ENCODE data around the gene CCT2.

CCT2 gene

GRCh38 chr12:69585189-69586062, at the start of gene CCT2:
CCT2 (plus strand) TSS chr12:69585459; CDS start chr12:69585522, 63 bp downstream.
- peaks cover 0 to 10% (median 5%) of the 10 kb centered on the region in 5 donors for H3K4me1 ChIP-seq (ENCODE audit: control insufficient read depth in 5 of 5, insufficient read depth in 5 of 5, low read length in 5 of 5)
- H3K27ac ChIP-seq (ENCODE audit: low read depth, low read length) = peak within 1 kb of the TSS; percentile 99
- H3K4me3 ChIP-seq (ENCODE audit: low read depth in 1 of 5, low read length in 5 of 5) = peak within 1 kb of the TSS; percentile 94 to 100 (median 98)
- peak within 1 kb of the TSS; percentile 88 to 99 (median 98) for H3K9ac ChIP-seq (ENCODE audit: low read length in 5 of 5)
- H3K9me3 ChIP-seq (ENCODE audit: control insufficient read depth in 5 of 5, low read length in 5 of 5) = no peaks in the 10 kb centered on the region
- H3K36me3 ChIP-seq (ENCODE audit: control insufficient read depth in 5 of 5, insufficient read depth in 5 of 5, low read length in 5 of 5) = peaks cover 24 to 37% (median 31%) of the 10 kb centered on the region in 5 donors
- H3K27me3 ChIP-seq (ENCODE audit: control insufficient read depth in 5 of 5, insufficient read depth in 4 of 5, low read length in 5 of 5) = no peaks in the 10 kb centered on the region

DNA sequence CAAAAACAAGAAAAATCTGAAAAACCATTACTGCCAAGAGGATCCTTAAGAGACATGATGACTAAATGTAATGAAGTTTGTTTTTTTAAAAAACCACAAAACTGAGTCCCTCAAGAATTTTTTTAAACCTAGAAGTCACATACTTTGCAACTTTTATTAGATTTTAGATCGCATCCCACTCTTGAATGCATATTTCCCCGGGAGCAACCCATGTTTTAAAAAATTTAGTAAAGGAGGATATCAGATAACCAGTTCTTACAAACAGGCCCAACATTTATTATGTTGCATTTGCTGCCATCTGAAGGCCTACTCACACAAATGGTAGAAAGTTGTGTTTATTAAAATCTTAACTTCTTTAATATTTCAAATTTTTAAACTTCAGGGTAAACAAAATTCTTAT, 44.3 kb upstream of the CCT2 start:
- Histone ChIP-seq H3K27me3 (ENCODE audit: control insufficient read depth in 5 of 5, insufficient read depth in 4 of 5, low read length in 5 of 5) (no peaks in the 10 kb centered on the region), H3K9ac (ENCODE audit: low read length in 5 of 5) (no peak overlapping the region), H3K9me3 (ENCODE audit: control insufficient read depth in 5 of 5, low read length in 5 of 5) (peaks cover 0 to 5% (median 2%) of the 10 kb centered on the region in 5 donors), H3K36me3 (ENCODE audit: control insufficient read depth in 5 of 5, insufficient read depth in 5 of 5, low read length in 5 of 5) (peaks cover 0 to 5% (median 2%) of the 10 kb centered on the region in 5 donors), H3K4me1 (ENCODE audit: control insufficient read depth in 5 of 5, insufficient read depth in 5 of 5, low read length in 5 of 5) (no peaks in the 10 kb centered on the region), H3K27ac (ENCODE audit: low read depth, low read length) (no peak overlapping the region), H3K4me3 (ENCODE audit: low read depth in 1 of 5, low read length in 5 of 5) (no peak overlapping the region)

GRCh38 chr12:69544087-69544486, 41.2 kb upstream of the CCT2 start:
- no peaks in the 10 kb centered on the region for H3K4me1 ChIP-seq (ENCODE audit: control insufficient read depth in 5 of 5, insufficient read depth in 5 of 5, low read length in 5 of 5)
- no peak overlapping the region for H3K9ac ChIP-seq (ENCODE audit: low read length in 5 of 5)
- peaks cover 0 to 5% (median 0%) of the 10 kb centered on the region in 5 donors for H3K36me3 ChIP-seq (ENCODE audit: control insufficient read depth in 5 of 5, insufficient read depth in 5 of 5, low read length in 5 of 5)
- H3K4me3 ChIP-seq (ENCODE audit: low read depth in 1 of 5, low read length in 5 of 5) = no peak overlapping the region
- H3K27me3 ChIP-seq (ENCODE audit: control insufficient read depth in 5 of 5, insufficient read depth in 4 of 5, low read length in 5 of 5) = no peaks in the 10 kb centered on the region
- H3K9me3 ChIP-seq (ENCODE audit: control insufficient read depth in 5 of 5, low read length in 5 of 5) = peaks cover 0 to 5% (median 2%) of the 10 kb centered on the region in 5 donors
- no peak overlapping the region for H3K27ac ChIP-seq (ENCODE audit: low read depth, low read length)

DNA sequence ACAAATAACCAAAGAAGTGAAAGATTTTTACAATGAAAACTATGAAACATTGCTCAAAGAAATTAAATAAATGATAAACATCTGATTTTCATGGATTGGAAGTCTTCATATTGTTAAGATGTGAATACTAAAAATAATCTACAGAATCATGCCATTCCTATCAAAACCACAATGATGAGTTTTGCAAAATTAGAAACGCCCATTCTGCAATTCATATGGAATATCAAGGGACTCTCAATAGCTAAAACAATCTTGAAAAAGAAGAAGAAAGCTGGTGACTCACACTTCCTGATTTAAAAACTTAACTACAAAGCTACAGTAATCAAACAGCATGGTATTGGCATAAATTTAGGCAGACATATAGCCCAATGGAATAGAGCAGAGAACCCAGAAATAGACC, 40.2 kb upstream of the CCT2 start:
- Histone ChIP-seq H3K4me3 (ENCODE audit: low read depth in 1 of 5, low read length in 5 of 5) (no peak overlapping the region), H3K36me3 (ENCODE audit: control insufficient read depth in 5 of 5, insufficient read depth in 5 of 5, low read length in 5 of 5) (peaks cover 0 to 5% (median 3%) of the 10 kb centered on the region in 5 donors), H3K27ac (ENCODE audit: low read depth, low read length) (no peak overlapping the region), H3K9me3 (ENCODE audit: control insufficient read depth in 5 of 5, low read length in 5 of 5) (peaks cover 0 to 5% (median 2%) of the 10 kb centered on the region in 5 donors), H3K9ac (ENCODE audit: low read length in 5 of 5) (no peak overlapping the region), H3K4me1 (ENCODE audit: control insufficient read depth in 5 of 5, insufficient read depth in 5 of 5, low read length in 5 of 5) (no peaks in the 10 kb centered on the region), H3K27me3 (ENCODE audit: control insufficient read depth in 5 of 5, insufficient read depth in 4 of 5, low read length in 5 of 5) (no peaks in the 10 kb centered on the region)

DNA sequence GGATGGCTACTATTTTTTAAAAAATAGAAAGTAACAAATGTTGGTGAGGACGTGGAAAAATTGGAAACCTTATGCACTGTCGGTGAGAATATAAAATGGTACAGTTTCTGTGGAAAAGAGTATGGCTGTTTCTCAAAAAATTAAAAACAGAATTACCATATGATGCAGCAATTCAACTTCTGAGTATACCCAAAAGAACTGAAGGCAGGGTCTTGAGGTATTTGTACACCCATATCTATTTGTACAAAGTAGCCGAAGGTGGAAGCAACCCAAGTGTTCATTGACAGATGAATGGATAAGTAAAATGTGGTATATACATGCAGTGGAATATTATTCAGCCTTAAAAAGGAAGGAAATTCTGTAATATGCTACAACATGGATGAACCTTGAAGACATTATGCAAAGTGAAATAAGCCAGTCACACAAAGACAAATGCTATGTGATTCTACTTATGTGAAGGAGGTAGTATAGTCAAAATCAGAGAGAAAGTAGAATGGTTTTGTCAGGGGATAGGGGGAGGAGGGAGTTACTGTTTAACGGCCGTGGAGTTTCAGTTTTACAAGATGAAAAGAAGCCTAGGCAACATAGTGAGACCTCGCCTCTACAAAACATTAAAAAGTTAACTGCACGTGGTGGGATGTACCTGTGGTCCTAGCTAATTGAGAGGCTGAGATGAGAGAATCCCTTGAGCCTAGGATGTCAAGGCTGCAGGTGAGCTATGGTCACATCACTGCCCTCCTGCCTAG, 38.4 kb upstream of the CCT2 start:
- Histone ChIP-seq H3K4me3 (ENCODE audit: low read depth in 1 of 5, low read length in 5 of 5) (no peak overlapping the region), H3K9me3 (ENCODE audit: control insufficient read depth in 5 of 5, low read length in 5 of 5) (peaks cover 0 to 5% (median 2%) of the 10 kb centered on the region in 5 donors), H3K9ac (ENCODE audit: low read length in 5 of 5) (no peak overlapping the region), H3K36me3 (ENCODE audit: control insufficient read depth in 5 of 5, insufficient read depth in 5 of 5, low read length in 5 of 5) (peaks cover 0 to 5% (median 3%) of the 10 kb centered on the region in 5 donors), H3K27ac (ENCODE audit: low read depth, low read length) (no peak overlapping the region), H3K4me1 (ENCODE audit: control insufficient read depth in 5 of 5, insufficient read depth in 5 of 5, low read length in 5 of 5) (no peaks in the 10 kb centered on the region), H3K27me3 (ENCODE audit: control insufficient read depth in 5 of 5, insufficient read depth in 4 of 5, low read length in 5 of 5) (no peaks in the 10 kb centered on the region)

- H3K27ac ChIP-seq (ENCODE audit: low read depth, low read length) = no peak overlapping the region
- H3K27me3 ChIP-seq (ENCODE audit: control insufficient read depth in 5 of 5, insufficient read depth in 4 of 5, low read length in 5 of 5) = no peaks in the 10 kb centered on the region
- peaks cover 0 to 4% (median 0%) of the 10 kb centered on the region in 5 donors for H3K36me3 ChIP-seq (ENCODE audit: control insufficient read depth in 5 of 5, insufficient read depth in 5 of 5, low read length in 5 of 5)
- no peak overlapping the region for H3K4me3 ChIP-seq (ENCODE audit: low read depth in 1 of 5, low read length in 5 of 5)
- peaks cover 0 to 5% (median 0%) of the 10 kb centered on the region in 5 donors for H3K9me3 ChIP-seq (ENCODE audit: control insufficient read depth in 5 of 5, low read length in 5 of 5)
- H3K4me1 ChIP-seq (ENCODE audit: control insufficient read depth in 5 of 5, insufficient read depth in 5 of 5, low read length in 5 of 5) = no peaks in the 10 kb centered on the region
- H3K9ac ChIP-seq (ENCODE audit: low read length in 5 of 5) = no peak overlapping the region
Measured at GRCh38 chr12:69548687-69549086, 36.6 kb upstream of the CCT2 start.

DNA sequence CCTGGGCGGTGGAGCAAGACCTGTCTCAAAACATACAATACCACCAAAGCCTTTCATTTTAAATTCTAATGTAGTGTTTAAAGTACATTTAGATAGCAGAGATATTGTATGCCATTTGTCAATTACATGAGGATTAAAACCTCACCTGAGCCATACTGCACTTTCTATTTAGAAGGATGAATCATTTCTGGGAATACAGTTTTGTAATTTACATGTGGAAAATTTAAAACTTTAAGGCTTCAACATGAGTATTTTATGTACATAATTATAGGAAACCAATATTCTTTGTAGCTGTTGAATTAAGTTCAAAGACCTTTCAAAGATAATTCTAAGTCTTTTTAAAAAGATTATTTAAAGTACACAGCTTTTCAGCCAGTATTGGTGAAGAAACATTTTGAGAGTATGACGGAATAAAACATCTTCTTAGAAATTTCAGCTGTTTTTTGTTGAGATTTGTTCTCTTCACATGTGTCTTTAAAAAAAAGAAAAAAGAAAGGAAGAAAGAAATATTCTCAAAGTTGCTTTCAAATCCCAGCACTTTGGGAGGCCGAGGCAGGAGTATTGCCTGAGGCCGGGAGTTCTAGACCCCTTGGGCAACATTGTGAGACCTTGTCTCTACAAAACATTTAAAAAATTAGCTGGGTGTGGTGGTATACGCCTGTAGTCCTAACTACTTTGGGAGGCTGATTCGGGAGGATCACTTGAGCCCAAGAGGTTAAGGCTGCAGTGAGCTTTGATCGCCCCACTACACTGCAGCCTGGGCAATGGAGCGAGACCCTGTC, 34.5 kb upstream of the CCT2 start:
- Histone ChIP-seq H3K9me3 (ENCODE audit: control insufficient read depth in 5 of 5, low read length in 5 of 5) (no peaks in the 10 kb centered on the region), H3K27me3 (ENCODE audit: control insufficient read depth in 5 of 5, insufficient read depth in 4 of 5, low read length in 5 of 5) (no peaks in the 10 kb centered on the region), H3K4me3 (ENCODE audit: low read depth in 1 of 5, low read length in 5 of 5) (no peak overlapping the region), H3K9ac (ENCODE audit: low read length in 5 of 5) (no peak overlapping the region), H3K36me3 (ENCODE audit: control insufficient read depth in 5 of 5, insufficient read depth in 5 of 5, low read length in 5 of 5) (peaks cover 0 to 4% (median 0%) of the 10 kb centered on the region in 5 donors), H3K4me1 (ENCODE audit: control insufficient read depth in 5 of 5, insufficient read depth in 5 of 5, low read length in 5 of 5) (no peaks in the 10 kb centered on the region), H3K27ac (ENCODE audit: low read depth, low read length) (no peak overlapping the region)

DNA sequence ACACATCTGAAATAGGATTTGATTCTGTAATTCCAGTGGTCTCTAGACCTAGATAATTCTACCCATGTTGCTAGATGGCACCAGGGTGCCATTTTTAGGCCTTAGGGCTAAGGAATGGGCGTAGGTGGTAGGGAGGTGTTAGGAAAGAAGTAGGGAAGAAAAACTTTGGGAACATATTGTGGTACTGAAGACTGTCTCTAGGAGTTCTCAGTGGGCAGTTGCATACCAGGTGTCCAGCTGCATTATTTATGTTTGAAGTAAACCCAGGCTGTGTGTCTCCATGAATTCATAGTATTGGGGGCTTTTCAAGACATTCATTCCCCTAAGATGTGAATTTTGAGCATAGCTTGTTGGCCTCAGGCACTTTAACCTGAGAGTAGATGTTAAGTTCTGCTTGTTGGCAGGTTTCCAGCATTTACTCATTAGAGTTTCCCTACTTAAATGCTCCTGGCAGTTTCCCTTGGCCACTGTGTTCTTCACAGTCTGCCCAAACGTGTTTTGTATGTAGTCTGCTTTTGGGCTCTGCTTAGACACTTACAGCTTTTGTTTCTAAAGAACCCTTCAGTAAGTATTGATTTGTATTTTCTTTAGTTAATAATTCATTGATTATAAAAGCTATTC, 31.5 kb upstream of the CCT2 start:
- H3K27me3 ChIP-seq (ENCODE audit: control insufficient read depth in 5 of 5, insufficient read depth in 4 of 5, low read length in 5 of 5) = no peaks in the 10 kb centered on the region
- H3K9me3 ChIP-seq (ENCODE audit: control insufficient read depth in 5 of 5, low read length in 5 of 5) = no peaks in the 10 kb centered on the region
- no peaks in the 10 kb centered on the region for H3K4me1 ChIP-seq (ENCODE audit: control insufficient read depth in 5 of 5, insufficient read depth in 5 of 5, low read length in 5 of 5)
- H3K9ac ChIP-seq (ENCODE audit: low read length in 5 of 5) = no peak overlapping the region
- no peak overlapping the region for H3K27ac ChIP-seq (ENCODE audit: low read depth, low read length)
- H3K4me3 ChIP-seq (ENCODE audit: low read depth in 1 of 5, low read length in 5 of 5) = no peak overlapping the region
- peaks cover 0 to 4% (median 0%) of the 10 kb centered on the region in 5 donors for H3K36me3 ChIP-seq (ENCODE audit: control insufficient read depth in 5 of 5, insufficient read depth in 5 of 5, low read length in 5 of 5)

- Histone ChIP-seq H3K4me3 (ENCODE audit: low read depth in 1 of 5, low read length in 5 of 5) (no peak overlapping the region), H3K9ac (ENCODE audit: low read length in 5 of 5) (no peak overlapping the region), H3K27me3 (ENCODE audit: control insufficient read depth in 5 of 5, insufficient read depth in 4 of 5, low read length in 5 of 5) (no peaks in the 10 kb centered on the region), H3K9me3 (ENCODE audit: control insufficient read depth in 5 of 5, low read length in 5 of 5) (no peaks in the 10 kb centered on the region), H3K4me1 (ENCODE audit: control insufficient read depth in 5 of 5, insufficient read depth in 5 of 5, low read length in 5 of 5) (no peaks in the 10 kb centered on the region), H3K36me3 (ENCODE audit: control insufficient read depth in 5 of 5, insufficient read depth in 5 of 5, low read length in 5 of 5) (no peaks in the 10 kb centered on the region), H3K27ac (ENCODE audit: low read depth, low read length) (no peak overlapping the region)
Measured at GRCh38 chr12:69555461-69555860, 29.8 kb upstream of the CCT2 start.

Data from subcutaneous abdominal adipose tissue (tissue), 5 donors.